SK-N-SH (cell line): ENCODE results near the gene PARP4. TPM values are rescaled to one million over a fixed set of nuclear protein-coding genes. Genes with fewer than 3 reads are reported as not detected.
A peak's percentile ranks its signal among the peaks of the same experiment; 100 is the strongest.

Experiments
- CTCF ChIA-PET: fragments of 300-600, 350-600 bp; formaldehyde crosslinking; extraction: SDS; loops from one replicate; lab custom pipeline; 2021; lab: Yijun Ruan, JAX
- POLR2A ChIA-PET: fragments of 350-600 bp; sonication (Branson Sonifier 250); formaldehyde crosslinking; extraction: SDS; loops from one replicate; lab custom pipeline; 2020; ENCODE audit warnings: antibody characterized with exemption, inconsistent platforms; lab: Yijun Ruan, JAX
- DNase-seq: peaks from one replicate; pipeline ENCODE4 v3.0.0; 2012
- H2AFZ ChIP-seq: fragments of 200-600 bp; sonication (generic); 2 replicates; pipeline ENCODE4 v1.8.1; 2016; ENCODE audit warnings: antibody characterized with exemption, mild to moderate bottlenecking, low read depth
- H3F3A ChIP-seq: fragments of 200-600 bp; sonication (generic); replicated peaks from 2 replicates; pipeline ENCODE3; 2016; ENCODE audit warnings: antibody characterized with exemption, mild to moderate bottlenecking; ENCODE audit not compliant: insufficient read depth
- H3K27ac ChIP-seq, 2 experiments: fragments of 200-500 bp in 1 of 2; fragments of 200-600 bp in 1 of 2; sonication (Bioruptor generic) in 1 of 2; sonication (generic), shearing (Covaris generic) in 1 of 2; 2 replicates each; pipeline versions ENCODE4 v1.5.1 to v1.6.1; 2014 to 2016; ENCODE audit warnings: low read depth in 2 of 2, inconsistent platforms in 1 of 2, low read length in 1 of 2, mild to moderate bottlenecking in 1 of 2, mixed read lengths in 1 of 2
- H3K27me3 ChIP-seq: fragments of 200-600 bp; sonication (generic), shearing (Covaris generic); 2 replicates; pipeline ENCODE4 v1.6.1; 2016; ENCODE audit warnings: mixed run types; ENCODE audit not compliant: insufficient read depth
- H3K36me3 ChIP-seq, 2 experiments: fragments of 200-500 bp in 1 of 2; fragments of 200-600 bp in 1 of 2; sonication (Bioruptor generic) in 1 of 2; sonication (generic) in 1 of 2; replicated peaks in 1 of 2; 2 replicates each; pipeline versions ENCODE3 to v1.5.1; 2014 to 2016; ENCODE audit warnings: low read length in 1 of 2, mild to moderate bottlenecking in 1 of 2; ENCODE audit not compliant: insufficient read depth in 2 of 2, control insufficient read depth in 1 of 2
- H3K4me1 ChIP-seq, 2 experiments: fragments of 200-500 bp in 1 of 2; fragments of 200-600 bp in 1 of 2; sonication (Bioruptor generic) in 1 of 2; sonication (generic), shearing (Covaris generic) in 1 of 2; 2 replicates each; pipeline versions ENCODE4 v1.5.1 to v1.6.1; 2014 to 2016; ENCODE audit warnings: low read depth in 1 of 2, low read length in 1 of 2, mixed run types in 1 of 2; ENCODE audit not compliant: insufficient read depth in 2 of 2, control insufficient read depth in 1 of 2
- H3K4me2 ChIP-seq: fragments of 200-600 bp; sonication (generic), shearing (Covaris generic); 2 replicates; pipeline ENCODE4 v1.6.1; 2017; ENCODE audit warnings: mixed run types
- H3K4me3 ChIP-seq, 2 experiments: fragments of 200-500 bp in 1 of 2; fragments of 200-600 bp in 1 of 2; sonication (Bioruptor generic) in 1 of 2; sonication (generic), shearing (Covaris generic) in 1 of 2; 2 replicates each; pipeline versions ENCODE4 v1.5.1 to v1.8.1; 2014 to 2016; ENCODE audit warnings: low read depth in 2 of 2, inconsistent platforms in 1 of 2, low read length in 1 of 2, mild to moderate bottlenecking in 1 of 2, mixed read lengths in 1 of 2, moderate library complexity in 1 of 2
- H3K79me2 ChIP-seq: fragments of 200-600 bp; sonication (generic); 2 replicates; pipeline ENCODE4 v1.8.1; 2017; ENCODE audit warnings: mild to moderate bottlenecking; ENCODE audit not compliant: insufficient read depth
- H3K9ac ChIP-seq: fragments of 200-600 bp; sonication (generic); 2 replicates; pipeline ENCODE4 v1.6.1; 2017; ENCODE audit warnings: mixed run types
- H3K9me2 ChIP-seq: fragments of 200-600 bp; sonication (generic); 2 replicates; pipeline ENCODE4 v1.6.1; 2017; ENCODE audit warnings: mixed run types
- H3K9me3 ChIP-seq: fragments of 200-600 bp; sonication (generic); 2 replicates; pipeline ENCODE4 v1.6.1; 2017; ENCODE audit warnings: mixed run types, mild to moderate bottlenecking, moderate library complexity
- H4K20me1 ChIP-seq: fragments of 200-600 bp; sonication (generic); 2 replicates; pipeline ENCODE4 v1.6.1; 2017; ENCODE audit warnings: mild to moderate bottlenecking, mixed run types; ENCODE audit not compliant: insufficient read depth
- CHD2 ChIP-seq: fragments of 150-350 bp; IDR thresholded peaks from 2 replicates; pipeline ENCODE4 v1.6.1; 2018; ENCODE audit warnings: low read length; ENCODE audit not compliant: partially characterized antibody
- ELF1 ChIP-seq: IDR thresholded peaks from 2 replicates; pipeline ENCODE4 v1.4.0; 2012
- EP300 ChIP-seq, 2 experiments: IDR thresholded peaks; 2 replicates each; pipeline versions ENCODE4 v1.4.0 to v1.6.1; 2012; ENCODE audit warnings: borderline replicate concordance in 1 of 2, low read depth in 1 of 2, low read length in 1 of 2
- GABPA ChIP-seq: IDR thresholded peaks from 2 replicates; pipeline ENCODE4 v1.4.0; 2012; ENCODE audit warnings: low read depth, mild to moderate bottlenecking
- GATA2 ChIP-seq: sonication (generic); formaldehyde crosslinking; IDR thresholded peaks from 2 replicates; pipeline ENCODE4 v1.5.0; 2020; ENCODE audit warnings: mild to moderate bottlenecking, missing genetic modification reagents
- MEF2A ChIP-seq: IDR thresholded peaks from 2 replicates; pipeline ENCODE4 v1.4.0; 2012; ENCODE audit warnings: low read depth, borderline replicate concordance
- NFIC ChIP-seq: IDR thresholded peaks from 2 replicates; pipeline ENCODE4 v1.4.0; 2012; ENCODE audit warnings: borderline replicate concordance
- RAD21 ChIP-seq: IDR thresholded peaks from 2 replicates; pipeline ENCODE4 v1.6.1; 2012; ENCODE audit warnings: mild to moderate bottlenecking, low read length
- RCOR1 ChIP-seq: fragments of 150-350 bp; IDR thresholded peaks from 2 replicates; pipeline ENCODE4 v1.6.1; 2017; ENCODE audit warnings: antibody characterized with exemption, low read length
- REST ChIP-seq: IDR thresholded peaks from 2 replicates; pipeline ENCODE4 v1.6.1; 2012; ENCODE audit warnings: mild to moderate bottlenecking, low read depth, low read length, moderate library complexity
- RFX5 ChIP-seq: IDR thresholded peaks from 2 replicates; pipeline ENCODE4 v1.6.1; 2012; ENCODE audit warnings: mild to moderate bottlenecking, improper control_type of control experiment, low read length
- SIN3A ChIP-seq: IDR thresholded peaks from 2 replicates; pipeline ENCODE4 v1.6.1; 2012; ENCODE audit warnings: low read depth, mild to moderate bottlenecking, low read length, moderate library complexity, borderline replicate concordance
- SMC3 ChIP-seq: IDR thresholded peaks from 2 replicates; pipeline ENCODE4 v1.6.1; 2012; ENCODE audit warnings: low read depth, low read length, improper control_type of control experiment
- TCF12 ChIP-seq: IDR thresholded peaks from 2 replicates; pipeline ENCODE4 v1.4.0; 2012
- USF1 ChIP-seq: IDR thresholded peaks from 2 replicates; pipeline ENCODE4 v1.4.0; 2012; ENCODE audit warnings: low read depth, borderline replicate concordance
- YY1 ChIP-seq: IDR thresholded peaks from 2 replicates; pipeline ENCODE4 v1.4.0; 2012; ENCODE audit warnings: low read depth, mild to moderate bottlenecking
- WGBS: methylation state at CpG from one replicate; pipeline ENCODE4 v1.1.6; 2017; ENCODE audit warnings: low lambda C conversion rate; 5-methylcytosine and 5-hydroxymethylcytosine counted together
- polyA plus RNA-seq, 3 experiments: library from polyadenylated mRNA; depleted of rRNA; stranded (reverse); fragments of >200 nt; gene quantifications; 2 replicates each; pipeline ENCODE4 v1.2.3, GENCODE V29; 2012
- TF ChIP-seq, protein P1 (sequence below): fragments of 200-600 bp; sonication (generic); IDR thresholded peaks from 2 replicates; pipeline ENCODE4 v1.6.1; 2017; ENCODE audit warnings: antibody characterized with exemption, mild to moderate bottlenecking, moderate library complexity
- TF ChIP-seq, protein P2 (sequence below): IDR thresholded peaks from 2 replicates; pipeline ENCODE4; 2012

PARP4 gene
- polyA plus RNA-seq, 1 of the 3 experiments (the other 2 are of a cell fraction), result 33.9 TPM

DNA sequence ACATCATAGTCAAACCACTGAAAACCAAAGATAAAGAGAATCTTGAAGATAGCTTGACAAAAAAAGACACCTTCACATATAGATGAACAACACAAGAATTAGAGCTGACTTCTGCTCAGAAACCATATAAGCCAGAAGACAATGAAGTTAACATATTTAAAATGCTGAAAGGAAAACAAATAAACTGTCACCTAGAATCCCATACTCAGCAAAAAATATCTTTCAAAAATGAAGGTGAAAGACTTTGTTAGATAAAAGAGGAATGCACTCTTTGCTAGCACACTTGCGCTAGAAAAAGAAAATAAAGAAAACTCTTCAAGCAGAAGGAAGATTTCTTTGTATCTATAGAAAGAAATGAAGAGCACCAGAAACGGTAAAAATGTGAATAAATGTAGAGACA lies 49.5 kb downstream of the PARP4 start (continued):
- TF ChIP-seq, protein P1, sequence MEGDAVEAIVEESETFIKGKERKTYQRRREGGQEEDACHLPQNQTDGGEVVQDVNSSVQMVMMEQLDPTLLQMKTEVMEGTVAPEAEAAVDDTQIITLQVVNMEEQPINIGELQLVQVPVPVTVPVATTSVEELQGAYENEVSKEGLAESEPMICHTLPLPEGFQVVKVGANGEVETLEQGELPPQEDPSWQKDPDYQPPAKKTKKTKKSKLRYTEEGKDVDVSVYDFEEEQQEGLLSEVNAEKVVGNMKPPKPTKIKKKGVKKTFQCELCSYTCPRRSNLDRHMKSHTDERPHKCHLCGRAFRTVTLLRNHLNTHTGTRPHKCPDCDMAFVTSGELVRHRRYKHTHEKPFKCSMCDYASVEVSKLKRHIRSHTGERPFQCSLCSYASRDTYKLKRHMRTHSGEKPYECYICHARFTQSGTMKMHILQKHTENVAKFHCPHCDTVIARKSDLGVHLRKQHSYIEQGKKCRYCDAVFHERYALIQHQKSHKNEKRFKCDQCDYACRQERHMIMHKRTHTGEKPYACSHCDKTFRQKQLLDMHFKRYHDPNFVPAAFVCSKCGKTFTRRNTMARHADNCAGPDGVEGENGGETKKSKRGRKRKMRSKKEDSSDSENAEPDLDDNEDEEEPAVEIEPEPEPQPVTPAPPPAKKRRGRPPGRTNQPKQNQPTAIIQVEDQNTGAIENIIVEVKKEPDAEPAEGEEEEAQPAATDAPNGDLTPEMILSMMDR, result no peak
- TF ChIP-seq USF1 (no peak), SIN3A (no peak), ELF1 (no peak), MEF2A (no peak), CHD2 (no peak), RFX5 (no peak)
- TF ChIP-seq, all 33 proteins: peak for 0

- Histone ChIP-seq H2AFZ (no peak overlapping the region), H3K27me3 (no peaks in the 10 kb centered on the region), H3K79me2 (no peaks in the 10 kb centered on the region), H3K4me2 (no peak overlapping the region), H3K36me3 (peaks cover 31 to 59% of the 10 kb centered on the region in 2 experiments), H3F3A (no peaks in the 10 kb centered on the region), H3K9me3 (no peaks in the 10 kb centered on the region), H3K4me1 (no peaks in the 10 kb centered on the region), H3K4me3 (no peak overlapping the region), H3K9ac (no peak overlapping the region), H3K27ac (no peak overlapping the region), H4K20me1 (no peaks in the 10 kb centered on the region), H3K9me2 (no peaks in the 10 kb centered on the region)
- ChIA-PET CTCF (no interaction called here), POLR2A (no interaction called here)
- TF ChIP-seq RCOR1 (no peak), NFIC (no peak)
- 100% methylated on average over 2 of the region's 6 CpGs for WGBS
- DNase-seq, result no peak
Observed at GRCh38 chr13:24460256-24460655, 52.3 kb downstream of the PARP4 start.

GRCh38 chr13:24459726-24460125 lies 52.9 kb downstream of the PARP4 start:
- CTCF ChIA-PET, result no interaction called here
- Histone ChIP-seq H4K20me1 (no peaks in the 10 kb centered on the region), H3K9me2 (no peaks in the 10 kb centered on the region), H3K36me3 (peaks cover 36 to 56% of the 10 kb centered on the region in 2 experiments), H2AFZ (no peak overlapping the region), H3K27me3 (no peaks in the 10 kb centered on the region), H3K4me2 (no peak overlapping the region), H3K4me1 (no peaks in the 10 kb centered on the region), H3K4me3 (no peak overlapping the region), H3K79me2 (no peaks in the 10 kb centered on the region), H3F3A (no peaks in the 10 kb centered on the region)
- POLR2A ChIA-PET, result no interaction called here
- 97% methylated on average over 3 of the region's 3 CpGs for WGBS
- TF ChIP-seq YY1 (no peak), NFIC (no peak), GATA2 (CRISPR knock-in tag) (no peak), GABPA (no peak), REST (no peak), SMC3 (no peak), TCF12 (no peak), RAD21 (no peak), EP300 (IDR thresholded peaks at IDR 0.05; ENCODE audit: borderline replicate concordance in 1 of 2, low read depth in 1 of 2, low read length in 1 of 2) (no peak)
- TF ChIP-seq, protein P2, sequence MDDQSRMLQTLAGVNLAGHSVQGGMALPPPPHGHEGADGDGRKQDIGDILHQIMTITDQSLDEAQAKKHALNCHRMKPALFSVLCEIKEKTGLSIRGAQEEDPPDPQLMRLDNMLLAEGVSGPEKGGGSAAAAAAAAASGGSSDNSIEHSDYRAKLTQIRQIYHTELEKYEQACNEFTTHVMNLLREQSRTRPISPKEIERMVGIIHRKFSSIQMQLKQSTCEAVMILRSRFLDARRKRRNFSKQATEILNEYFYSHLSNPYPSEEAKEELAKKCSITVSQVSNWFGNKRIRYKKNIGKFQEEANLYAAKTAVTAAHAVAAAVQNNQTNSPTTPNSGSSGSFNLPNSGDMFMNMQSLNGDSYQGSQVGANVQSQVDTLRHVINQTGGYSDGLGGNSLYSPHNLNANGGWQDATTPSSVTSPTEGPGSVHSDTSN, result no peak
- TF ChIP-seq, all 33 proteins: peak for 0
- H3K9ac ChIP-seq, result no peak overlapping the region
- no peaks in the 10 kb centered on the region for H3K9me3 ChIP-seq
- H3K27ac ChIP-seq, result peak overlapping the region in 1 of 2 experiments; percentile 14; a peak in 1 of 4 replicates
- DNase-seq, result no peak
